Fibroblast of skin of right biceps (primary cell): ENCODE data around the gene ACAP2.

Experiments used
- DNase-seq: peaks from one replicate; pipeline ENCODE4 v3.0.0-alpha.2; 2013

ACAP2 gene

GRCh38 chr3:195286115-195286872 lies 156.5 kb downstream of the ACAP2 start:
- peak; percentile 83 for DNase-seq

GRCh38 chr3:195285372-195285771 lies 157.4 kb downstream of the ACAP2 start:
- DNase-seq: peak; percentile 16

GRCh38 chr3:195284842-195285241 lies 158.0 kb downstream of the ACAP2 start:
- no peak for DNase-seq

- DNase-seq: no peak
These were observed 159.9 kb downstream of the ACAP2 start for GRCh38 chr3:195282961-195283360.

- no peak for DNase-seq
These were observed 168.4 kb downstream of the ACAP2 start for GRCh38 chr3:195274259-195274966.

- DNase-seq: peak; percentile 88
These were observed 171.2 kb downstream of the ACAP2 start for GRCh38 chr3:195271410-195272243.

- DNase-seq: peak; percentile 91
These were observed 171.9 kb downstream of the ACAP2 start, which contains the start of gene XXYLT1 for GRCh38 chr3:195270817-195271409. Gene XXYLT1, minus strand, starts transcription at chr3:195271159. Its CDS starts 101 bp downstream, at chr3:195271058.

GRCh38 chr3:195270079-195270816 lies 172.6 kb downstream of the ACAP2 start:
- DNase-seq: peak; percentile 51

- no peak for DNase-seq
These were observed 173.3 kb downstream of the ACAP2 start for GRCh38 chr3:195269375-195270078.

GRCh38 chr3:195268576-195269309 lies 174.1 kb downstream of the ACAP2 start:
- no peak for DNase-seq

- DNase-seq: no peak
These were observed 175.7 kb downstream of the ACAP2 start for GRCh38 chr3:195267096-195267495.

GRCh38 chr3:195266428-195266827 lies 176.4 kb downstream of the ACAP2 start:
- no peak for DNase-seq

GRCh38 chr3:195265363-195265976 lies 177.3 kb downstream of the ACAP2 start:
- DNase-seq: no peak

- DNase-seq: no peak
These were observed 178.8 kb downstream of the ACAP2 start for GRCh38 chr3:195263925-195264600.

- DNase-seq: peak; percentile 43
These were observed 179.5 kb downstream of the ACAP2 start for GRCh38 chr3:195263193-195263924.

- no peak for DNase-seq
These were observed 180.9 kb downstream of the ACAP2 start for GRCh38 chr3:195261925-195262324.

- DNase-seq: no peak
These were observed 182.4 kb downstream of the ACAP2 start for GRCh38 chr3:195260280-195260905.
